Subcutaneous adipose tissue (tissue), 4 donors: ENCODE measurements around the gene MAP3K3. TPM values are rescaled to one million over a fixed set of nuclear protein-coding genes. Genes with fewer than 3 reads are reported as not detected.

Source experiments
- CTCF ChIP-seq: fragments of 450-650 bp; IDR thresholded peaks from one replicate; pipeline ENCODE4 v1.5.1; 2016; ENCODE audit warnings: low read depth, mild to moderate bottlenecking, control low read depth, antibody characterized with exemption, moderate library complexity
- total RNA-seq, 4 donors: library from RNA; depleted of rRNA; stranded (reverse); fragments of >200 nt; gene quantifications; one replicate each; pipeline ENCODE4 v1.1.0, GENCODE V29; 2016

MAP3K3 gene
- total RNA-seq, 4 donors from 2014 or later, result 37.7 to 80.8 (median 62.0) TPM

GRCh38 chr17:63633742-63634141 is 11.5 kb downstream of the MAP3K3 start:
- TF ChIP-seq CTCF, result no peak

GRCh38 chr17:63634163-63634562 is 11.9 kb downstream of the MAP3K3 start:
- no peak for TF ChIP-seq CTCF

GRCh38 chr17:63634816-63635215 is 12.6 kb downstream of the MAP3K3 start:
- no peak for TF ChIP-seq CTCF

- no peak for TF ChIP-seq CTCF
Observed at GRCh38 chr17:63635290-63635689, 13.1 kb downstream of the MAP3K3 start.

GRCh38 chr17:63635787-63636186 is 13.6 kb downstream of the MAP3K3 start:
- TF ChIP-seq CTCF, result no peak

- TF ChIP-seq CTCF, result no peak
Observed at GRCh38 chr17:63639125-63639524, 16.9 kb downstream of the MAP3K3 start.

- no peak for TF ChIP-seq CTCF
Observed at GRCh38 chr17:63640038-63640437, 17.8 kb downstream of the MAP3K3 start.
